H9 (cell line): ENCODE measurements around the gene SEPTIN5. TPM values are rescaled to one million over a fixed set of nuclear protein-coding genes. Genes with fewer than 3 reads are reported as not detected.

Experiments
- DNase-seq: peaks from one replicate; pipeline ENCODE4 v3.0.0-alpha.2; 2017
- H2AFZ ChIP-seq: one replicate; pipeline ENCODE4 v1.6.1; 2013; ENCODE audit warnings: mild to moderate bottlenecking, low read length, control low read depth, moderate library complexity
- H2AK5ac ChIP-seq: 2 replicates; pipeline ENCODE4 v1.6.1; 2013; ENCODE audit warnings: low read length, control low read depth, mixed read lengths; ENCODE audit not compliant: insufficient read length
- H2BK120ac ChIP-seq: one replicate; pipeline ENCODE4 v1.6.1; 2013; ENCODE audit warnings: low read depth, mild to moderate bottlenecking, low read length, control low read depth, inconsistent platforms; ENCODE audit not compliant: poor library complexity, severe bottlenecking
- H2BK12ac ChIP-seq: 2 replicates; pipeline ENCODE4 v1.6.1; 2013; ENCODE audit warnings: low read length, control low read depth, mixed read lengths, low read depth; ENCODE audit not compliant: insufficient read length
- H2BK15ac ChIP-seq: 2 replicates; pipeline ENCODE4 v1.6.1; 2013; ENCODE audit warnings: low read depth, low read length, control low read depth
- H2BK20ac ChIP-seq: one replicate; pipeline ENCODE4 v1.6.1; 2013; ENCODE audit warnings: low read depth, mild to moderate bottlenecking, low read length, control low read depth, inconsistent platforms; ENCODE audit not compliant: poor library complexity, severe bottlenecking
- H2BK5ac ChIP-seq: 2 replicates; pipeline ENCODE4 v1.6.1; 2013; ENCODE audit warnings: low read length, control low read depth, mixed read lengths; ENCODE audit not compliant: insufficient read length
- H3K14ac ChIP-seq: 2 replicates; pipeline ENCODE4 v1.6.1; 2013; ENCODE audit warnings: low read length, control low read depth; ENCODE audit not compliant: insufficient read depth
- H3K18ac ChIP-seq: 2 replicates; pipeline ENCODE4 v1.6.1; 2013; ENCODE audit warnings: low read depth, mild to moderate bottlenecking, mixed read lengths, low read length, control low read depth; ENCODE audit not compliant: insufficient read length
- H3K23ac ChIP-seq: 2 replicates; pipeline ENCODE4 v1.6.1; 2013; ENCODE audit warnings: low read length, control low read depth, mixed read lengths, low read depth; ENCODE audit not compliant: insufficient read length
- H3K23me2 ChIP-seq: 2 replicates; pipeline ENCODE4 v1.6.1; 2013; ENCODE audit warnings: low read depth, mild to moderate bottlenecking, mixed read lengths, low read length, control low read depth; ENCODE audit not compliant: insufficient read length, poor library complexity, severe bottlenecking
- H3K27ac ChIP-seq: 2 replicates; pipeline ENCODE4 v1.5.1; 2013; ENCODE audit warnings: low read length, control low read depth, mixed read lengths, low read depth; ENCODE audit not compliant: insufficient read length
- H3K27me3 ChIP-seq: 2 replicates; pipeline ENCODE4 v1.6.1; 2013; ENCODE audit warnings: low read length, control low read depth, inconsistent platforms; ENCODE audit not compliant: insufficient read depth
- H3K4ac ChIP-seq: 2 replicates; pipeline ENCODE4 v1.6.1; 2013; ENCODE audit warnings: low read depth, mild to moderate bottlenecking, control low read depth, inconsistent platforms, low read length, moderate library complexity
- H3K4me1 ChIP-seq: 2 replicates; pipeline ENCODE4 v1.6.1; 2013; ENCODE audit warnings: low read length, control low read depth, inconsistent platforms; ENCODE audit not compliant: insufficient read depth
- H3K4me2 ChIP-seq: 2 replicates; pipeline ENCODE4 v1.6.1; 2013; ENCODE audit warnings: low read length, control low read depth, mixed read lengths; ENCODE audit not compliant: insufficient read length, insufficient read depth
- H3K56ac ChIP-seq: 2 replicates; pipeline ENCODE4 v1.6.1; 2013; ENCODE audit warnings: low read depth, mild to moderate bottlenecking, mixed read lengths, low read length, control low read depth; ENCODE audit not compliant: insufficient read length
- H3K79me1 ChIP-seq: 2 replicates; pipeline ENCODE4 v1.6.1; 2013; ENCODE audit warnings: low read depth, mild to moderate bottlenecking, moderate library complexity, low read length, control low read depth, inconsistent platforms; ENCODE audit not compliant: insufficient read depth, poor library complexity, severe bottlenecking
- H3K79me2 ChIP-seq: 2 replicates; pipeline ENCODE4 v1.6.1; 2013; ENCODE audit warnings: low read length, control low read depth, inconsistent platforms; ENCODE audit not compliant: insufficient read depth
- H3K9ac ChIP-seq: 2 replicates; pipeline ENCODE4 v1.6.1; 2013; ENCODE audit warnings: low read length, control low read depth, mixed read lengths; ENCODE audit not compliant: insufficient read length; ENCODE audit errors: extremely low read depth
- H3K9me3 ChIP-seq: one replicate; pipeline ENCODE4 v1.6.1; 2013; ENCODE audit warnings: low read depth, low read length, inconsistent platforms; ENCODE audit not compliant: control insufficient read depth
- H3T11ph ChIP-seq: one replicate; pipeline ENCODE4 v1.6.1; 2013; ENCODE audit warnings: mild to moderate bottlenecking, low read length, control low read depth, inconsistent platforms
- H4K20me1 ChIP-seq: one replicate; pipeline ENCODE4 v1.6.1; 2013; ENCODE audit not compliant: control insufficient read depth, insufficient read length, insufficient read depth
- H4K5ac ChIP-seq: 2 replicates; pipeline ENCODE4 v1.6.1; 2013; ENCODE audit warnings: low read depth, mild to moderate bottlenecking, mixed read lengths, low read length, control low read depth; ENCODE audit not compliant: insufficient read length
- H4K8ac ChIP-seq: replicated peaks from 2 replicates; pipeline ENCODE4 v1.6.1; 2013; ENCODE audit warnings: low read length, control low read depth, mixed read lengths, low read depth; ENCODE audit not compliant: insufficient read length
- H4K91ac ChIP-seq: 2 replicates; pipeline ENCODE4 v1.6.1; 2013; ENCODE audit warnings: low read depth, mild to moderate bottlenecking, moderate library complexity, mixed read lengths, low read length, control low read depth; ENCODE audit not compliant: insufficient read length
- H3K27ac Mint-ChIP-seq, 3 experiments: 2 replicates in 2 of 3; 3 replicates in 1 of 3; pipeline ENCODE4 v1.8.0; 2020 to 2021; ENCODE audit warnings: mixed read lengths in 3 of 3, mild to moderate bottlenecking in 1 of 3, moderate library complexity in 1 of 3
- H3K27me3 Mint-ChIP-seq: 2 replicates; pipeline ENCODE4 v1.8.0; 2021; ENCODE audit warnings: low read depth, mild to moderate bottlenecking, moderate library complexity, mixed read lengths
- H3K36me3 Mint-ChIP-seq, 3 experiments: 2 replicates in 2 of 3; 3 replicates in 1 of 3; pipeline ENCODE4 v1.8.0; 2020 to 2021; ENCODE audit warnings: low read depth in 3 of 3, mixed read lengths in 3 of 3; ENCODE audit not compliant: insufficient read depth in 1 of 3
- H3K4me1 Mint-ChIP-seq, 2 experiments: 2 replicates each; pipeline ENCODE4 v1.8.0; 2020; ENCODE audit warnings: mixed read lengths in 2 of 2
- H3K4me3 Mint-ChIP-seq, 2 experiments: 2 replicates in 1 of 2; 3 replicates in 1 of 2; pipeline ENCODE4 v1.8.0; 2020 to 2021; ENCODE audit warnings: mild to moderate bottlenecking in 2 of 2, mixed read lengths in 2 of 2, moderate library complexity in 1 of 2
- H3K9me3 Mint-ChIP-seq, 2 experiments: 2 replicates in 1 of 2; 3 replicates in 1 of 2; pipeline ENCODE4 v1.8.0; 2020; ENCODE audit warnings: mild to moderate bottlenecking in 2 of 2, mixed read lengths in 2 of 2, moderate library complexity in 1 of 2
- WGBS: extraction: QIAGEN DNeasy Blood & Tissue Kit; methylation state at CpG from one replicate; pipeline ENCODE4 v1.1.7; 2013; ENCODE audit warnings: missing lambda C conversion rate, low lambda C conversion rate, mixed read lengths; ENCODE audit not compliant: insufficient read length; ENCODE audit errors: extremely low coverage; 5-methylcytosine and 5-hydroxymethylcytosine counted together
- total RNA-seq: library from RNA; stranded (reverse); gene quantifications from 2 replicates; pipeline ENCODE4 v1.2.1, GENCODE V29; 2021
- TF ChIP-seq, protein P1 (sequence below): fragments of 200-600 bp; sonication (generic); conservative IDR thresholded peaks from 3 replicates; pipeline ENCODE4 v1.8.0; 2021; ENCODE audit warnings: antibody characterized with exemption, mild to moderate bottlenecking

SEPTIN5 gene
- total RNA-seq, 1 experiment from 2014 or later: 17.8 TPM

DNA sequence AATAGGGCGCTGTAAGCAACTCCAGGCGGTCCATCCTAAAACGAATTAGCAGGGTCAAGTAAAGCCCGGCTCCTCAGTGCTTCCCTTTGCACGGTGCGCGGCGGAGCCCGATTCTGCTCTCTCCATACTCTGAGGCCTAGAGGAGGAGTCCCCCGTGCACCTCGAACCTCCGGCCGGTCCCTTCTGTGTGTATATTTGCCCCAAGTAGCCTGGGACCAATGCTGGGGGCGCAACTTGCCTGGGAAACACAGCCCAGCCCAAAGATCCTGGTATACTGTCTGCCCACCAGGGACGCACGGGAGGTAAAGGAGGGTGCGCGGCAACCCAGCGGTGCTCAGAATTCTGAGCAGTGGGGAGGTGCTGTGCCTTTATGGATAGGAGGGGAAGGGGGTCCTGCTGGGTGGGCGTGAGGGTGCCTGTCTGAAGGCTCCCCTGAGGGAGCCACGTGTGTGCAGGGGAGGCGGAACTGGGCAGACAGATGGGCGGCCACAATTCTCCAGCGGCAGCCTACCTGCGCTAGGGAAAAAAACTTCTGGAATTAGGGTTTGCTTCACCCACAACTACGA, 41.5 kb downstream of the SEPTIN5 start:
- no CpG with 5 or more reads among the region's 26 CpGs for WGBS
- H3K9me3 Mint-ChIP-seq: peaks cover 6 to 10% of the 10 kb centered on the region in 2 experiments; a peak in 4 of 5 replicates
- no peak overlapping the region for H3K14ac ChIP-seq
- H3K79me1 ChIP-seq: no peaks in the 10 kb centered on the region
- H3K27ac ChIP-seq: no peak overlapping the region
- H2BK120ac ChIP-seq: no peak overlapping the region
- no peaks in the 10 kb centered on the region; a peak in 1 of 7 replicates for H3K36me3 Mint-ChIP-seq
- TF ChIP-seq, protein P1, sequence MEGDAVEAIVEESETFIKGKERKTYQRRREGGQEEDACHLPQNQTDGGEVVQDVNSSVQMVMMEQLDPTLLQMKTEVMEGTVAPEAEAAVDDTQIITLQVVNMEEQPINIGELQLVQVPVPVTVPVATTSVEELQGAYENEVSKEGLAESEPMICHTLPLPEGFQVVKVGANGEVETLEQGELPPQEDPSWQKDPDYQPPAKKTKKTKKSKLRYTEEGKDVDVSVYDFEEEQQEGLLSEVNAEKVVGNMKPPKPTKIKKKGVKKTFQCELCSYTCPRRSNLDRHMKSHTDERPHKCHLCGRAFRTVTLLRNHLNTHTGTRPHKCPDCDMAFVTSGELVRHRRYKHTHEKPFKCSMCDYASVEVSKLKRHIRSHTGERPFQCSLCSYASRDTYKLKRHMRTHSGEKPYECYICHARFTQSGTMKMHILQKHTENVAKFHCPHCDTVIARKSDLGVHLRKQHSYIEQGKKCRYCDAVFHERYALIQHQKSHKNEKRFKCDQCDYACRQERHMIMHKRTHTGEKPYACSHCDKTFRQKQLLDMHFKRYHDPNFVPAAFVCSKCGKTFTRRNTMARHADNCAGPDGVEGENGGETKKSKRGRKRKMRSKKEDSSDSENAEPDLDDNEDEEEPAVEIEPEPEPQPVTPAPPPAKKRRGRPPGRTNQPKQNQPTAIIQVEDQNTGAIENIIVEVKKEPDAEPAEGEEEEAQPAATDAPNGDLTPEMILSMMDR: no peak
- H4K5ac ChIP-seq: no peak overlapping the region
- no peak overlapping the region for H3K4me2 ChIP-seq
- H4K20me1 ChIP-seq: peaks cover 3% of the 10 kb centered on the region
- no peak overlapping the region for H2AFZ ChIP-seq
- no peak overlapping the region for H3K4ac ChIP-seq
- H2BK5ac ChIP-seq: no peak overlapping the region
- no peak overlapping the region for H4K8ac ChIP-seq
- H3T11ph ChIP-seq: no peak overlapping the region
- H3K9ac ChIP-seq: no peak overlapping the region
- H3K27me3 ChIP-seq: peaks cover 68% of the 10 kb centered on the region
- no peak overlapping the region for H2BK12ac ChIP-seq
- H3K4me1 Mint-ChIP-seq: peaks cover 20 to 33% of the 10 kb centered on the region in 2 experiments
- no peak overlapping the region for H3K23ac ChIP-seq
- no peak for DNase-seq
- H3K18ac ChIP-seq: no peak overlapping the region
- no peak overlapping the region for H2BK15ac ChIP-seq
- H2AK5ac ChIP-seq: no peak overlapping the region
- H3K56ac ChIP-seq: no peak overlapping the region
- H2BK20ac ChIP-seq: no peak overlapping the region
- H3K27me3 Mint-ChIP-seq: peaks cover 89% of the 10 kb centered on the region
- no peaks in the 10 kb centered on the region for H3K4me1 ChIP-seq
- H3K79me2 ChIP-seq: no peaks in the 10 kb centered on the region
- no peak overlapping the region for H4K91ac ChIP-seq
- H3K23me2 ChIP-seq: no peaks in the 10 kb centered on the region
- no peak overlapping the region for H3K27ac Mint-ChIP-seq
- no peaks in the 10 kb centered on the region for H3K9me3 ChIP-seq
- peak overlapping the region; percentile 39 to 75; a peak in 4 of 5 replicates for H3K4me3 Mint-ChIP-seq
